NCI-H1092 (cell line): Measurements from ENCODE around the gene CACNA1H.

ENCODE experiments used
- DNase-seq: peaks from one replicate; lab custom pipeline; 2025; lab: John Stamatoyannopoulos, UW

The CACNA1H gene

DNA sequence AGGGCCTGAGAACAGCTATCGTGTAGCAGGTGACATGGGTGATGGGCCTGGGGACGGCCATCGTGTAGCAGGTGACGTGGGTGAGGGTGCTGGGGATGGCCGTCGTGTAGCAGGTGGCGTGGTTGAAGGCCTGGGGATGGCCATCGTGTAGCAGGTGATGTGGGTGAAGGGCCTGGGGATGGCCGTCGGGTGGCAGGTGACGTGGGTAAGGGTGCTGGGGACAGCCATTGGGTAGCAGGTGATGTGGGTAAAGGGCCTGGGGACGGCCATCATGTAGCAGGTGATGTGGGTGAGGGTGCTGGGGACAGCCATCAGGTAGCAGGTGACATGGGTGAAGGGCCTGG is 118.4 kb downstream of the CACNA1H start:
- DNase-seq = no peak
